GM11168 (cell line): ENCODE results near the gene TTF2.
"Not testable (repeated sequence)": the region's sequence is repeated elsewhere in the genome, so short reads cannot be mapped to it uniquely, and the experiment has no call there.

Experiments
- in situ Hi-C: fragments of 300-500 bp; cut with MboI; formaldehyde crosslinking; loops from one replicate; pipeline ENCODE4 v1.12.0; 2022; ENCODE audit warnings: low sequenced_read_pairs; ENCODE audit not compliant: unreplicated experiment

TTF2 gene

GRCh38 chr1:117087686-117088085 is 27.6 kb downstream of the TTF2 start:
- in situ Hi-C loops = no loop called here

GRCh38 chr1:117089996-117090395 is 29.9 kb downstream of the TTF2 start:
- in situ Hi-C loops = no loop called here

- in situ Hi-C loops = no loop called here
These were observed 32.5 kb downstream of the TTF2 start for GRCh38 chr1:117092594-117092993.

- in situ Hi-C loops = no loop called here
These were observed 33.0 kb downstream of the TTF2 start for GRCh38 chr1:117093091-117093534.

GRCh38 chr1:117093870-117094621 is 33.9 kb downstream of the TTF2 start:
- in situ Hi-C loops = no loop called here

GRCh38 chr1:117094841-117095604 is 34.9 kb downstream of the TTF2 start:
- in situ Hi-C loops = no loop called here

GRCh38 chr1:117096951-117097408 is 36.9 kb downstream of the TTF2 start:
- in situ Hi-C loops = no loop called here

GRCh38 chr1:117097443-117097842 is 37.3 kb downstream of the TTF2 start:
- in situ Hi-C loops = no loop called here

GRCh38 chr1:117098287-117098890 is 38.3 kb downstream of the TTF2 start:
- in situ Hi-C loops = no loop called here

GRCh38 chr1:117101334-117101733 is 41.2 kb downstream of the TTF2 start:
- in situ Hi-C loops = no loop called here

- in situ Hi-C loops = not testable (repeated sequence)
These were observed 41.7 kb downstream of the TTF2 start for GRCh38 chr1:117101858-117102257.

- in situ Hi-C loops = no loop called here
These were observed 44.9 kb downstream of the TTF2 start for GRCh38 chr1:117104986-117105385.

GRCh38 chr1:117105722-117106121 is 45.6 kb downstream of the TTF2 start:
- in situ Hi-C loops = no loop called here

- in situ Hi-C loops = no loop called here
These were observed 46.4 kb downstream of the TTF2 start for GRCh38 chr1:117106478-117106877.

- in situ Hi-C loops = no loop called here
These were observed 47.2 kb downstream of the TTF2 start for GRCh38 chr1:117107364-117107763.

GRCh38 chr1:117110774-117111173 is 50.6 kb downstream of the TTF2 start:
- in situ Hi-C loops = no loop called here

GRCh38 chr1:117112047-117112717 is 52.1 kb downstream of the TTF2 start:
- in situ Hi-C loops = no loop called here

GRCh38 chr1:117113199-117113598 is 53.1 kb downstream of the TTF2 start:
- in situ Hi-C loops = no loop called here

GRCh38 chr1:117114877-117115276 is 54.8 kb downstream of the TTF2 start:
- in situ Hi-C loops = no loop called here

GRCh38 chr1:117116090-117116783 is 56.1 kb downstream of the TTF2 start:
- in situ Hi-C loops = no loop called here
